Measurements from ENCODE around the gene LILRA1.
"Not testable (repeated sequence)": the region's sequence is repeated elsewhere in the genome, so short reads cannot be mapped to it uniquely, and the experiment has no call there.

LILRA1 gene

DNA sequence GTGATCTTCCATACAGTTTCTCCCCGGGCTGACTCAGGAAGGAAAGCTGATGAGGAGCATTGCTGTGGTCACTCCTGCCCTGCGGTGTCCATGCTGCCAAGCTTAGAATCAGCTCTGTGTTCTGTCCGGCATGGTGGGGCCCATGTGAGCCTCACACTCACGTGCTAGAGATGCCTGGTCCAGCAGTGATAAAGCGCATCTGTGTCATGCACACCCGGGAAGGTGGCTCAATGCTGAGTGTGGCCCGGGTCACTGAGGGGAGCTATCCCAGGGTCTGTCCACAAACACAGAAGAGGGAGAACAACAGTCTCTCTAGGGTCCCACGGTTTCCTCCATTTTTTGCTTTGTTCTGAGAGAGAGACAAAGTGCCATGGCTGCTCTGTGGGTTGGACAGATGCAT lies 33.3 kb downstream of the LILRA1 start:
- DNase-seq (ENCODE audit: extremely low read depth, low read depth) = no peak
- no peak overlapping the region for H3K4me3 ChIP-seq (replicated peaks; ENCODE audit: low read depth, low read length)
- TF ChIP-seq, protein P1, sequence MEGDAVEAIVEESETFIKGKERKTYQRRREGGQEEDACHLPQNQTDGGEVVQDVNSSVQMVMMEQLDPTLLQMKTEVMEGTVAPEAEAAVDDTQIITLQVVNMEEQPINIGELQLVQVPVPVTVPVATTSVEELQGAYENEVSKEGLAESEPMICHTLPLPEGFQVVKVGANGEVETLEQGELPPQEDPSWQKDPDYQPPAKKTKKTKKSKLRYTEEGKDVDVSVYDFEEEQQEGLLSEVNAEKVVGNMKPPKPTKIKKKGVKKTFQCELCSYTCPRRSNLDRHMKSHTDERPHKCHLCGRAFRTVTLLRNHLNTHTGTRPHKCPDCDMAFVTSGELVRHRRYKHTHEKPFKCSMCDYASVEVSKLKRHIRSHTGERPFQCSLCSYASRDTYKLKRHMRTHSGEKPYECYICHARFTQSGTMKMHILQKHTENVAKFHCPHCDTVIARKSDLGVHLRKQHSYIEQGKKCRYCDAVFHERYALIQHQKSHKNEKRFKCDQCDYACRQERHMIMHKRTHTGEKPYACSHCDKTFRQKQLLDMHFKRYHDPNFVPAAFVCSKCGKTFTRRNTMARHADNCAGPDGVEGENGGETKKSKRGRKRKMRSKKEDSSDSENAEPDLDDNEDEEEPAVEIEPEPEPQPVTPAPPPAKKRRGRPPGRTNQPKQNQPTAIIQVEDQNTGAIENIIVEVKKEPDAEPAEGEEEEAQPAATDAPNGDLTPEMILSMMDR (IDR thresholded peaks at IDR 0.05; ENCODE audit: low read depth, low read length, missing control alignments) = no peak

DNA sequence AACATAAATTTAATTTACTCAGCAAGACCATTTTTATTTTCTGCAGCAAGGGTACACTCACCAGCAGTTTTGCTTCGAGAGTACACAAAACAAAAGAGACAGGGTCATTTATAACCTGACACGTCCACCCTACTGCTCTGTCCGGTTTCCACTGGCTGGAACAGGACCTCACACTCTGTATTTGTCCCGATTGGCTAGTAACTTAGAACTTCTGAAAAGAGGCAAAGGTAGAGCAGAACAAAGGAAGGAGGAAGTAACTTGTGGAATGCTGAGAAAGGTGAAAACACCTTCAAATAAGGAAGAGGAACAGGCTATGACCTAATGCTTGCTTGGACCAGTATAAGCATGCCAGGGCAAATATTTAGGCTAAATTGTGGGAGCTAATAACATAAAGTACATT lies 34.5 kb downstream of the LILRA1 start:
- not testable (repeated sequence) for H3K4me3 ChIP-seq (replicated peaks; ENCODE audit: low read depth, low read length); DNase-seq (ENCODE audit: extremely low read depth, low read depth)

DNA sequence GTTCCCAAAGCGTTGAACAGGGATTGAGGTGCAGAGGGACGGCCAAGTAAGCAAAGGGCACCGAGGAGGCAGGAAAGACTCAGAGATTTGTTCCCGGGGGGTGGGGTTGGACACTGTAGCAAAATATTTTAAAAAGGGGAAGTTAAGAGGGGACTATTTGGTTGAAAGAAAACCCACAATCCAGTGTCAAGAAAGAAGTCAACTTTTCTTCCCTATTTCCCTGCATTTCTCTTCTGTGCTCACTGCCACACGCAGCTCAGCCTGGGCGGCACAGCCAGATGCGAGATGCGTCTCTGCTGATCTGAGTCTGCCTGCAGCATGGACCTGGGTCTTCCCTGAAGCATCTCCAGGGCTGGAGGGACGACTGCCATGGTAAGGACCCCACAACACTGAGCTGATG lies 36.8 kb downstream of the LILRA1 start, which contains the start of gene LILRB1:
Gene LILRB1, plus strand, starts transcription at position 223 of the 400 bp plus-strand sequence. CDS start 590 bp downstream, outside the sequence.
- not testable (repeated sequence) for H3K4me3 ChIP-seq (replicated peaks; ENCODE audit: low read depth, low read length); DNase-seq (ENCODE audit: extremely low read depth, low read depth)

DNA sequence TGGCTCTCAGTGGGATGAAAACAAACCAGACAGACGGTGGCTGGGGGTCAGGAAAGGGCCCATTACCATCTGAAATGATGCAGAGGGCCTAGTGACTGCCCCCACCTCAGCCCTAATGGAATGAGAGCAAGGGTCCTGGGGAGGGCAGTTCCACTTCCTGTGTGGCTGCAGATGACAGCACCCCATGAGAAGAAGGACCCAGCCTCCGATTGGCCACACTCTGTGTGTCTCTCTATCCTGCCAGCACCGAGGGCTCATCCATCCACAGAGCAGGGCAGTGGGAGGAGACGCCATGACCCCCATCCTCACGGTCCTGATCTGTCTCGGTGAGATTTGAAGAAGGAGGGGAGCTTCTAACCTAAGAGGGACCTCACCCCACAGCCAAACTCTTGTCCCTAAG lies 37.4 kb downstream of the LILRA1 start:
- no peak overlapping the region for H3K4me3 ChIP-seq (replicated peaks; ENCODE audit: low read depth, low read length)
- no peak for DNase-seq (ENCODE audit: extremely low read depth, low read depth)
- TF ChIP-seq, protein P1 (IDR thresholded peaks at IDR 0.05; ENCODE audit: low read depth, low read length, missing control alignments) = no peak

DNA sequence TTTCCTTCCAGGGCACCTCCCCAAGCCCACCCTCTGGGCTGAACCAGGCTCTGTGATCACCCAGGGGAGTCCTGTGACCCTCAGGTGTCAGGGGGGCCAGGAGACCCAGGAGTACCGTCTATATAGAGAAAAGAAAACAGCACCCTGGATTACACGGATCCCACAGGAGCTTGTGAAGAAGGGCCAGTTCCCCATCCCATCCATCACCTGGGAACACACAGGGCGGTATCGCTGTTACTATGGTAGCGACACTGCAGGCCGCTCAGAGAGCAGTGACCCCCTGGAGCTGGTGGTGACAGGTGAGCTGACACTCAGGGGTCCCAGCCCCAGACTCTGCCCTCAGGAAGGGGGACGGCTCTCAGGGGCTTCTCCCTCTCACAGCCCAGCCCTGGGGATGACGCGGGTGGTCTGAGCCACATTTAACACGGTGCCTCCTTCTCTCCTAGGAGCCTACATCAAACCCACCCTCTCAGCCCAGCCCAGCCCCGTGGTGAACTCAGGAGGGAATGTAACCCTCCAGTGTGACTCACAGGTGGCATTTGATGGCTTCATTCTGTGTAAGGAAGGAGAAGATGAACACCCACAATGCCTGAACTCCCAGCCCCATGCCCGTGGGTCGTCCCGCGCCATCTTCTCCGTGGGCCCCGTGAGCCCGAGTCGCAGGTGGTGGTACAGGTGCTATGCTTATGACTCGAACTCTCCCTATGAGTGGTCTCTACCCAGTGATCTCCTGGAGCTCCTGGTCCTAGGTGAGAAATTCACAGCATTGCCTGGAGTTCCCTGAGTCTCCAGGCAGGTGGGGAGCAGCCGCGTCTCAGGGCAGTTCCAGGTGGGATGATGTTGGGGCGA lies 38.3 kb downstream of the LILRA1 start:
- not testable (repeated sequence) for H3K4me3 ChIP-seq (replicated peaks; ENCODE audit: low read depth, low read length); DNase-seq (ENCODE audit: extremely low read depth, low read depth)

DNA sequence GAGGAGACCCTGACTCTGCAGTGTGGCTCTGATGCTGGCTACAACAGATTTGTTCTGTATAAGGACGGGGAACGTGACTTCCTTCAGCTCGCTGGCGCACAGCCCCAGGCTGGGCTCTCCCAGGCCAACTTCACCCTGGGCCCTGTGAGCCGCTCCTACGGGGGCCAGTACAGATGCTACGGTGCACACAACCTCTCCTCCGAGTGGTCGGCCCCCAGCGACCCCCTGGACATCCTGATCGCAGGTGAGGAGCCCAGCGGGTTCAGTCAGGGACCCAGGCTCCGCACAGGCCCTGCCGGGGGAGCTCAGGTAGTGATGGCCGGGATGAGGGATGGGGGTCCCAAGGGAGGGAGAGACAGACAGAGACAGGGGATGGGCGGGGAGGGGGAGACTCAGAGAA lies 39.1 kb downstream of the LILRA1 start:
- not testable (repeated sequence) for DNase-seq (ENCODE audit: extremely low read depth, low read depth); H3K4me3 ChIP-seq (replicated peaks; ENCODE audit: low read depth, low read length)

DNA sequence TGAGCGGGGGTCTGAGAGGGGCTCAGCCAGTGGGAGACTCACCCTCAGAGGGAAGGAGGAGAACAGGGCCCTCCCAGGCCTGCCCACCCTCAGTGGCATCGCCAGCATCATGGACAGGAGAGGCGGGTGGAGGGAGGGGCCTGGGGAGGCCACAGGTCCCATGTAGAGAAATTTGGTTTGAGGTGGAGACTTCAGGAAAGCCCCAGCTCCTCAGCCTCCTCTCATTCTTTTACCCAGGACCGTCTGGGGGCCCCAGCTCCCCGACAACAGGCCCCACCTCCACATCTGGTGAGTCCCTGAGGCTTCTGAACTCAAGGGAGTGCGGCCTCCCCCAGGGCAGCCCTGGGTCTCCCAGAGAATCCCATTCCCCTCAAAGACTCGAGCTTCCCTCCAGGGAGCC lies 40.0 kb downstream of the LILRA1 start:
- no peak overlapping the region for H3K4me3 ChIP-seq (replicated peaks; ENCODE audit: low read depth, low read length)
- TF ChIP-seq, protein P1 (IDR thresholded peaks at IDR 0.05; ENCODE audit: low read depth, low read length, missing control alignments) = no peak
- DNase-seq (ENCODE audit: extremely low read depth, low read depth) = no peak

DNA sequence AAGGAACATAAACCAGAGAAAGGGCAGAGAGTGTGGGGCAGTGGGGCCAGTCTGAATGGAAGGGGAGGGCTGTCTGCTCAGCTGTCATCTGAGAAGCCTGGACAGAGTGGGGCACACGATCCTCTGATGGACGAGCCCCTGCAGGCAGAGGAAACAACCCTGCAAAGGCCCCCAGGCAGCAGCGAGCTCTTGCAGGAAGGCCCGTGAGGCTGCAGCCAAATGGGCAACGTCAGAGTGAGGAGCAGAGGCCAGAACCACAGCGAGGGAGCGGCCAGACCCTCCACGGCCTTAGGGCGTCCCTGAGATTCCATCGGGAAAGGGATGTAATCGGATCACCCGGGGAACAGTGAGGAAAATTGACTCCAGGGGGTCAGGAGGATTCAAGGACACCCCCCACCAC lies 42.6 kb downstream of the LILRA1 start:
- not testable (repeated sequence) for H3K4me3 ChIP-seq (replicated peaks; ENCODE audit: low read depth, low read length); DNase-seq (ENCODE audit: extremely low read depth, low read depth)

DNA sequence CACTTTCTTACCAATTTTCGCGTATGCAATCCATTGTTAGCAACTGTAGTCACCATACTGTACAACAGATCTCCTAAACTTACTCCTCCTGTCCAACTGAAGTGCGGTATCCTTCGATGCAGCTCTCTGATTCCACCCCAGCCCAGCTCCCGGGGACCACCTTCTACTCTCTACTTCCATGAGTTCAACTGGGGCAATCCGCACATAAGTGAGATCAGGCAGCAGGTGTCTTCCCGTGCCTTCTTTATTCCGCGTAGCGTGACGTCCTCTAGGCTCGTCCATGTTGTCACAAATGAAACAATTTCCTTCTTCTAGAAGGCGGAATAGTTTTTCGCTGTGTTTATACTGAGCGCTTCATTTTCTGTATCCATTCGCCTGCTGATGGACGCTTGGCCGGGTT lies 45.3 kb downstream of the LILRA1 start:
- H3K4me3 ChIP-seq (replicated peaks; ENCODE audit: low read depth, low read length) = no peak overlapping the region
- no peak for DNase-seq (ENCODE audit: extremely low read depth, low read depth)
- TF ChIP-seq, protein P1 (IDR thresholded peaks at IDR 0.05; ENCODE audit: low read depth, low read length, missing control alignments) = no peak

DNA sequence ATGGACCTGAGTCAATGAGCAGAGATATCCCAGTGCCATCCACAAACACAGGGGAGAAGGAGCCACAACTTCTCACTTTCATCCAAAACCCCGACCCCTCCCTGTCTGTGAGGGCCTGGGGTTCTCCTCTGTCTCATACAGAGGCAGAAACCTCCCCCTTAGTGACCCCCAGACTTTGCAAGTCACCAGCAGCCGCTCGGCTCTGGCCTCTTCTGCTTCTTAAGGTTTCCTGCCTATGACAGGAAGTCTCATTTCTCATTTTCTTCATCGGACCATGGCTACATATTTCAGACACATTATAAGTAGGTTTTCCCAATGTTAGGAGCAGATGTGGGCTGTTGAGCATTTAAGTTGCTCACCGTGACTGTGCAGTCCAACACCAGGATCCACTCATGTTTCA lies 49.5 kb downstream of the LILRA1 start:
- H3K4me3 ChIP-seq (replicated peaks; ENCODE audit: low read depth, low read length); DNase-seq (ENCODE audit: extremely low read depth, low read depth): not testable (repeated sequence)

DNA sequence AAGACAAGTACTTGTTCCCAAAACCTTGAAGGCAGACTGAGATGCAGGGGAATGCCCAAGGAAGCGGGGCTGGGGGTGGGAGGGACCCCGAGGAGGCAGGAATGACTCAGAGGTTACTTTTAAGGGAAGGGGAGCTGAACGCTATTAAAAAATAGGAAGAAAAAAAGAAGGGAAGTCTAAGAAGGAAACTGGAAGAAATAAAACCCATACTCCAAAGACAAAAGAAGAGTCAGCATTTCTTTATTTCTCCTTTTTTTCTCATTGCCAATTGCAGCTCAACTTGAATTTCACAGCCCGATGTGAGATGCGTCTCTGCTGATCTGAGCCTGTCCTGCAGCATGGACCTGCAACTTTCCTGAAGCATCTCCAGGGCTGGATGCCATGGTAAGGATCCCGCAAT lies 50.2 kb downstream of the LILRA1 start:
- DNase-seq (ENCODE audit: extremely low read depth, low read depth); H3K4me3 ChIP-seq (replicated peaks; ENCODE audit: low read depth, low read length): not testable (repeated sequence)

All from HFF-Myc (cell line).